ENCODE measurements around the gene ARHGAP18. TPM values are rescaled to one million over a fixed set of nuclear protein-coding genes. Genes with fewer than 3 reads are reported as not detected.

The ARHGAP18 gene
- total RNA-seq, 1 donor from 2014 or later = 38.6 TPM

GRCh38 chr6:129699659-129700058, 10.3 kb downstream of the ARHGAP18 start:
- Histone ChIP-seq H3K9ac (ENCODE audit: low read length) (no peak overlapping the region), H3K79me2 (ENCODE audit: insufficient read depth, low read length) (peaks cover 91% of the 10 kb centered on the region), H3K4me3 (ENCODE audit: insufficient read depth, low read depth, low read length) (no peak overlapping the region), H3K27ac (ENCODE audit: low read depth, low read length) (no peak overlapping the region), H4K20me1 (ENCODE audit: insufficient read depth, low read length) (no peaks in the 10 kb centered on the region), H3K36me3 (ENCODE audit: insufficient read depth, low read length) (no peaks in the 10 kb centered on the region), H3K9me3 (ENCODE audit: insufficient read depth, low read depth, low read length) (no peaks in the 10 kb centered on the region), H3K4me2 (ENCODE audit: low read length) (no peak overlapping the region), H2AFZ (ENCODE audit: low read depth, low read length) (no peak overlapping the region), H3K27me3 (ENCODE audit: insufficient read depth, low read length) (no peaks in the 10 kb centered on the region), H3K4me1 (ENCODE audit: insufficient read depth, low read length) (peaks cover 13% of the 10 kb centered on the region)
- Mint-ChIP-seq H3K4me1 (ENCODE audit: low read depth, unreplicated experiment) (peaks cover 45% of the 10 kb centered on the region), H3K4me3 (ENCODE audit: unreplicated experiment) (no peak overlapping the region), H3K36me3 (ENCODE audit: low read depth, unreplicated experiment) (peaks cover 9% of the 10 kb centered on the region), H3K27me3 (ENCODE audit: low read depth, unreplicated experiment) (no peaks in the 10 kb centered on the region), H3K27ac (ENCODE audit: unreplicated experiment) (no peak overlapping the region), H3K9me3 (ENCODE audit: unreplicated experiment) (no peaks in the 10 kb centered on the region)
- no peak for TF ChIP-seq EZH2 (IDR thresholded peaks at IDR 0.05; ENCODE audit: insufficient read depth, low read length)
- TF ChIP-seq CTCF (IDR thresholded peaks at IDR 0.05; ENCODE audit: insufficient read depth, low read depth, low read length) = no peak
- FAIRE-seq = no peak
- no peak for DNase-seq (ENCODE audit: low read depth)

DNA sequence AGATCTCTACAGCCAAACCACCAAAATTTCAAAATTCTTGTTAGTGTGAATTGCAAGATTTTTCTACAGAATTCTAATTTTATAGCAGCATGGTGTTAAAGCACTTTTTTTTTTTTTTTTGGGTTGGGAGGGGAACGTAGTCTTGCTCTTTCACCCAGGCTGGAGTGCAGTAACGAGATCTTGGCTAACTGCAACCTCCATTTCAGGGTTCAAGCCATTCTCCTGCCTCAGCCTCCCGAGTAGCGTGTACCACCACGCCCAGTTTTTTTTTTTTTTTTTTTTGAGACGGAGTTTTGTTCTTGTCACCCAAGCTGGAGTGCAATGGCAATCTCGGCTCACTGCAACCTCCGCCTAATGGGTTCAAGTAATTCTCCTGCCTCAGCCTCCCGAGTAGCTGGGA, 11.5 kb downstream of the ARHGAP18 start:
- Histone ChIP-seq H3K27me3 (ENCODE audit: insufficient read depth, low read length) (no peaks in the 10 kb centered on the region), H3K4me3 (ENCODE audit: insufficient read depth, low read depth, low read length) (no peak overlapping the region), H3K4me2 (ENCODE audit: low read length) (no peak overlapping the region), H3K4me1 (ENCODE audit: insufficient read depth, low read length) (peaks cover 13% of the 10 kb centered on the region), H2AFZ (ENCODE audit: low read depth, low read length) (no peak overlapping the region), H3K79me2 (ENCODE audit: insufficient read depth, low read length) (peaks cover 91% of the 10 kb centered on the region), H3K9me3 (ENCODE audit: insufficient read depth, low read depth, low read length) (no peaks in the 10 kb centered on the region), H3K36me3 (ENCODE audit: insufficient read depth, low read length) (no peaks in the 10 kb centered on the region), H3K27ac (ENCODE audit: low read depth, low read length) (no peak overlapping the region), H4K20me1 (ENCODE audit: insufficient read depth, low read length) (no peaks in the 10 kb centered on the region), H3K9ac (ENCODE audit: low read length) (no peak overlapping the region)
- FAIRE-seq (no peak), DNase-seq (ENCODE audit: low read depth) (no peak)
- no peaks in the 10 kb centered on the region for H3K27me3 Mint-ChIP-seq (ENCODE audit: low read depth, unreplicated experiment)
- H3K36me3 Mint-ChIP-seq (ENCODE audit: low read depth, unreplicated experiment) = peaks cover 9% of the 10 kb centered on the region
- no peak overlapping the region for H3K4me3 Mint-ChIP-seq (ENCODE audit: unreplicated experiment)
- H3K4me1 Mint-ChIP-seq (ENCODE audit: low read depth, unreplicated experiment) = peaks cover 44% of the 10 kb centered on the region
- no peak overlapping the region for H3K27ac Mint-ChIP-seq (ENCODE audit: unreplicated experiment)
- TF ChIP-seq CTCF (IDR thresholded peaks at IDR 0.05; ENCODE audit: insufficient read depth, low read depth, low read length) (no peak), EZH2 (IDR thresholded peaks at IDR 0.05; ENCODE audit: insufficient read depth, low read length) (no peak)
- H3K9me3 Mint-ChIP-seq (ENCODE audit: unreplicated experiment) = no peaks in the 10 kb centered on the region

GRCh38 chr6:129697788-129698187, 12.2 kb downstream of the ARHGAP18 start:
- peaks cover 9% of the 10 kb centered on the region for H3K36me3 Mint-ChIP-seq (ENCODE audit: low read depth, unreplicated experiment)
- no peak for DNase-seq (ENCODE audit: low read depth)
- no peak overlapping the region for H3K4me2 ChIP-seq (ENCODE audit: low read length)
- no peak overlapping the region for H2AFZ ChIP-seq (ENCODE audit: low read depth, low read length)
- no peaks in the 10 kb centered on the region for H4K20me1 ChIP-seq (ENCODE audit: insufficient read depth, low read length)
- peaks cover 91% of the 10 kb centered on the region for H3K79me2 ChIP-seq (ENCODE audit: insufficient read depth, low read length)
- H3K9me3 ChIP-seq (ENCODE audit: insufficient read depth, low read depth, low read length) = no peaks in the 10 kb centered on the region
- no peaks in the 10 kb centered on the region for H3K36me3 ChIP-seq (ENCODE audit: insufficient read depth, low read length)
- no peak for TF ChIP-seq CTCF (IDR thresholded peaks at IDR 0.05; ENCODE audit: insufficient read depth, low read depth, low read length)
- no peak for TF ChIP-seq EZH2 (IDR thresholded peaks at IDR 0.05; ENCODE audit: insufficient read depth, low read length)
- H3K27ac ChIP-seq (ENCODE audit: low read depth, low read length) = no peak overlapping the region
- peaks cover 13% of the 10 kb centered on the region for H3K4me1 ChIP-seq (ENCODE audit: insufficient read depth, low read length)
- H3K27me3 ChIP-seq (ENCODE audit: insufficient read depth, low read length) = no peaks in the 10 kb centered on the region
- no peak overlapping the region for H3K27ac Mint-ChIP-seq (ENCODE audit: unreplicated experiment)
- H3K9ac ChIP-seq (ENCODE audit: low read length) = no peak overlapping the region
- H3K9me3 Mint-ChIP-seq (ENCODE audit: unreplicated experiment) = no peaks in the 10 kb centered on the region
- H3K4me1 Mint-ChIP-seq (ENCODE audit: low read depth, unreplicated experiment) = peaks cover 51% of the 10 kb centered on the region
- no peak overlapping the region for H3K4me3 Mint-ChIP-seq (ENCODE audit: unreplicated experiment)
- FAIRE-seq = no peak
- H3K4me3 ChIP-seq (ENCODE audit: insufficient read depth, low read depth, low read length) = no peak overlapping the region
- no peaks in the 10 kb centered on the region for H3K27me3 Mint-ChIP-seq (ENCODE audit: low read depth, unreplicated experiment)
